ENCODE measurements around the gene CREG1.

The CREG1 gene

DNA sequence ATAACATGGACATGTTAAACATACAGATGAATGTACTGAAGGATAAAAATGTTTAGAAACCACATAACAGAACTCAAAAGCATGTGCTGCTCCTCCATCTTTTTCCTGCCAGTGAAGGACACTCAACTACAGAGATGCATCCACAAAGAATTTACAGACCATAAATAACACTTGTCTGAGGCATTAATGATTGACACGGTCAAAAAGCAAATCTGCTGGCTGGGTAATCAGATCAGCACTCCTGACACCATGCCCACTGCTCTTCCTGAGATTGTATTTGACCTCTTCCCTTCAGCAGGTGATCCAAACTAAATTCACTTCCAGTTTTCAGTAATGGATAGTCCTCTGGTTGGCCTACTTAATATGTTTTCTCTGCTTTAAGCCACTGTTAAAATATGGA, 6.6 kb downstream of the CREG1 start:
- no peaks in the 10 kb centered on the region for H3K9me3 ChIP-seq (ENCODE audit: control insufficient read depth, insufficient read depth, low read length)
- peaks cover 15% of the 10 kb centered on the region; the same call in 1 of the 2 replicates for H3F3A ChIP-seq (ENCODE audit: control insufficient read depth, insufficient read depth)
- no peaks in the 10 kb centered on the region for H3K27me3 ChIP-seq (ENCODE audit: control insufficient read depth, low read length)
- H3K36me3 ChIP-seq (ENCODE audit: control insufficient read depth, low read length), result peaks cover 50% of the 10 kb centered on the region
- H3K27ac ChIP-seq (ENCODE audit: low read depth, low read length), result no peak overlapping the region
- no peak overlapping the region for H3K4me2 ChIP-seq (ENCODE audit: low read length)
- no peaks in the 10 kb centered on the region for H4K20me1 ChIP-seq (ENCODE audit: control insufficient read depth, insufficient read depth, low read depth, low read length)
- H3K4me3 ChIP-seq (ENCODE audit: low read length), result no peak overlapping the region
- no peaks in the 10 kb centered on the region for H3K9me2 ChIP-seq (replicated peaks; ENCODE audit: control insufficient read depth, low read length)
- TF ChIP-seq, protein P1, sequence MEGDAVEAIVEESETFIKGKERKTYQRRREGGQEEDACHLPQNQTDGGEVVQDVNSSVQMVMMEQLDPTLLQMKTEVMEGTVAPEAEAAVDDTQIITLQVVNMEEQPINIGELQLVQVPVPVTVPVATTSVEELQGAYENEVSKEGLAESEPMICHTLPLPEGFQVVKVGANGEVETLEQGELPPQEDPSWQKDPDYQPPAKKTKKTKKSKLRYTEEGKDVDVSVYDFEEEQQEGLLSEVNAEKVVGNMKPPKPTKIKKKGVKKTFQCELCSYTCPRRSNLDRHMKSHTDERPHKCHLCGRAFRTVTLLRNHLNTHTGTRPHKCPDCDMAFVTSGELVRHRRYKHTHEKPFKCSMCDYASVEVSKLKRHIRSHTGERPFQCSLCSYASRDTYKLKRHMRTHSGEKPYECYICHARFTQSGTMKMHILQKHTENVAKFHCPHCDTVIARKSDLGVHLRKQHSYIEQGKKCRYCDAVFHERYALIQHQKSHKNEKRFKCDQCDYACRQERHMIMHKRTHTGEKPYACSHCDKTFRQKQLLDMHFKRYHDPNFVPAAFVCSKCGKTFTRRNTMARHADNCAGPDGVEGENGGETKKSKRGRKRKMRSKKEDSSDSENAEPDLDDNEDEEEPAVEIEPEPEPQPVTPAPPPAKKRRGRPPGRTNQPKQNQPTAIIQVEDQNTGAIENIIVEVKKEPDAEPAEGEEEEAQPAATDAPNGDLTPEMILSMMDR (IDR thresholded peaks at IDR 0.05; ENCODE audit: low read depth, low read length, poor library complexity, severe bottlenecking), result no peak
- no peak for TF ChIP-seq EZH2phosphoT487 (IDR thresholded peaks at IDR 0.05; ENCODE audit: borderline replicate concordance, low read length)
- H3K79me2 ChIP-seq (ENCODE audit: control insufficient read depth, low read length), result peaks cover 29% of the 10 kb centered on the region
- H3K4me1 ChIP-seq (ENCODE audit: control insufficient read depth, low read length), result peaks cover 46% of the 10 kb centered on the region

DNA sequence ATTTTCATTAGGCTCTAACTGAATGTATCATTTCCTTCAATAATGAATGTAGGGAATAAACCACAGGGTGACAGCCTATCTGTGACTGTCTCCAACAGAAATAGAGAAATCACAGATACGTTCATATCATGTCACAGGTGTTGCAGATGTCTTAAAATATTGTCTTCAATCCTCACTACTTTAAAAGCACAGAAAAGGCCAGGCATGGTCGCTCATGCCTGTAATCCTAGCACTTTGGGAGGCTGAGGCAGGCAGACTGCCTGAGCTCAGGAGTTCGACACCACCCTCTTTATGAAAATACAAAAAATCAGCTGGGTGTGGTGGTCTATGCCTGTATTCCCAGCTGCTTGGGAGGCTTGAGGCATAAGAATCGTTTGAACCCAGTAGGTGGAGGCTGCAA, 8.2 kb downstream of the CREG1 start:
- no peak overlapping the region for H3K4me2 ChIP-seq (ENCODE audit: low read length)
- H3K4me1 ChIP-seq (ENCODE audit: control insufficient read depth, low read length), result peaks cover 45% of the 10 kb centered on the region

DNA sequence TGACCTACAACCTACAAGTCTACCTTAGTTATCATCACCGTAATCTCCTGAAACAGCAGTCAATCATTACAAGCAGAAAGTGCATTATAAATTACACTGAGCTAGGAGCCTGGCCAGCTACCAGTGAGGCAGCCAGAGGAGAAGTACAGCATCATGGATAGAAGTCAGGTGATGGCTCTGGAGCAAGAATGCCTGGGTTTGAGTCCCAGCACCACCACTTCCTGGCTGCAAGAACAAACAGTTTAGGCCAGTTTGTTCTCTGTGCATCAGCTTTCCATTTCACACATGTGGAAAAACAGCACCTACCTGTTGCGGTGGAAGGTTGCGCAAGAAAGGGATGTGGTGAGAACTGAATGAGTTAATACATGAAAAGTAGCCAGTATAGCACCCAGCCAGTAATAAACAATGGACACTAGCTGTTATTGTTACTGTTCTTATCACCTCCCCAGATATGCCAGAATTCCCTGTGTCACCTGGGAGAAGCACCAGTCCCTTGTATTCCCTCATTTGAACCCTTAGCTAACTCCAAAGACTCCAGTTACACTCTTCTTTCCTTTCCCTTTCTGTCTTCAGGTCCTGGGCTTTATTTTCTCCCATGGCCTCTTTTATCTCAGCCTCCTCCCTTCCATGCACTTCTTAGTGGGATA, 9.0 kb downstream of the CREG1 start:
- Histone ChIP-seq H3K4me3 (ENCODE audit: low read length) (no peak overlapping the region), H3K9me3 (ENCODE audit: control insufficient read depth, insufficient read depth, low read length) (no peaks in the 10 kb centered on the region), H3F3A (ENCODE audit: control insufficient read depth, insufficient read depth) (peaks cover 17% of the 10 kb centered on the region), H3K4me2 (ENCODE audit: low read length) (no peak overlapping the region), H3K36me3 (ENCODE audit: control insufficient read depth, low read length) (peaks cover 57% of the 10 kb centered on the region), H3K27me3 (ENCODE audit: control insufficient read depth, low read length) (no peaks in the 10 kb centered on the region), H4K20me1 (ENCODE audit: control insufficient read depth, insufficient read depth, low read depth, low read length) (no peaks in the 10 kb centered on the region), H3K27ac (ENCODE audit: low read depth, low read length) (no peak overlapping the region), H3K4me1 (ENCODE audit: control insufficient read depth, low read length) (peaks cover 50% of the 10 kb centered on the region), H3K79me2 (ENCODE audit: control insufficient read depth, low read length) (peaks cover 7% of the 10 kb centered on the region; the same call in 1 of the 2 replicates), H3K9me2 (replicated peaks; ENCODE audit: control insufficient read depth, low read length) (no peaks in the 10 kb centered on the region)
- no peak for TF ChIP-seq EZH2phosphoT487 (IDR thresholded peaks at IDR 0.05; ENCODE audit: borderline replicate concordance, low read length)
- TF ChIP-seq, protein P1 (IDR thresholded peaks at IDR 0.05; ENCODE audit: low read depth, low read length, poor library complexity, severe bottlenecking), result no peak

More for the DNA sequence above, 8.2 kb downstream of the CREG1 start:
- no peak overlapping the region for H3K4me3 ChIP-seq (ENCODE audit: low read length)
- no peaks in the 10 kb centered on the region for H3K9me2 ChIP-seq (replicated peaks; ENCODE audit: control insufficient read depth, low read length)
- H3K79me2 ChIP-seq (ENCODE audit: control insufficient read depth, low read length), result peaks cover 13% of the 10 kb centered on the region
- no peak overlapping the region for H3K27ac ChIP-seq (ENCODE audit: low read depth, low read length)
- no peak for TF ChIP-seq EZH2phosphoT487 (IDR thresholded peaks at IDR 0.05; ENCODE audit: borderline replicate concordance, low read length)
- TF ChIP-seq, protein P1 (IDR thresholded peaks at IDR 0.05; ENCODE audit: low read depth, low read length, poor library complexity, severe bottlenecking), result no peak
- no peaks in the 10 kb centered on the region for H3K9me3 ChIP-seq (ENCODE audit: control insufficient read depth, insufficient read depth, low read length)
- H4K20me1 ChIP-seq (ENCODE audit: control insufficient read depth, insufficient read depth, low read depth, low read length), result no peaks in the 10 kb centered on the region
- H3K27me3 ChIP-seq (ENCODE audit: control insufficient read depth, low read length), result no peaks in the 10 kb centered on the region
- peaks cover 57% of the 10 kb centered on the region for H3K36me3 ChIP-seq (ENCODE audit: control insufficient read depth, low read length)
- H3F3A ChIP-seq (ENCODE audit: control insufficient read depth, insufficient read depth), result peaks cover 17% of the 10 kb centered on the region
